Right lobe of liver (tissue), 6 donors: ENCODE measurements around the gene BAG2. TPM values are rescaled to one million over a fixed set of nuclear protein-coding genes. Genes with fewer than 3 reads are reported as not detected.

Source experiments
- ATAC-seq, 4 donors: fragments of 200-7000 bp; cut with Tn5 transposase; one replicate each; pipeline ENCODE4 v1.9.1; 2020; ENCODE audit warnings: mild to moderate bottlenecking in 4 of 4, moderate library complexity in 4 of 4
- DNase-seq, 3 donors: peaks; one replicate each; pipeline ENCODE4 v3.0.0-alpha.2; 2020
- H3K27ac ChIP-seq, 3 donors: fragments of 200-600 bp; one replicate each; pipeline ENCODE4 v1.8.0; 2022
- H3K27me3 ChIP-seq, 2 donors: fragments of 200-600 bp; one replicate each; pipeline ENCODE4 v1.8.0; 2022
- H3K36me3 ChIP-seq, 4 donors: fragments of 200-600 bp; sonication (generic) in 1 of 4; one replicate each; pipeline versions ENCODE4 v1.5.1 to v1.8.0; 2017 to 2022; ENCODE audit warnings: control low read depth in 1 of 4
- H3K4me1 ChIP-seq, 4 donors: fragments of 200-600 bp; sonication (generic) in 1 of 4; one replicate each; pipeline versions ENCODE4 v1.5.1 to v1.8.0; 2017 to 2022; ENCODE audit warnings: control low read depth in 1 of 4
- H3K4me3 ChIP-seq, 3 donors: fragments of 200-600 bp; one replicate each; pipeline ENCODE4 v1.8.0; 2022
- H3K9me3 ChIP-seq, 4 donors: fragments of 200-600 bp; sonication (generic) in 1 of 4; one replicate each; pipeline versions ENCODE4 v1.5.1 to v1.8.0; 2017 to 2022; ENCODE audit warnings: control low read depth in 1 of 4
- POLR2A ChIP-seq: fragments of 450-650 bp; IDR thresholded peaks from one replicate; pipeline ENCODE4 v1.6.1; 2017; ENCODE audit warnings: antibody characterized with exemption, mild to moderate bottlenecking
- WGBS: methylation state at CpG from one replicate; pipeline ENCODE4 v1.1.6; 2018; ENCODE audit warnings: low coverage, low lambda C conversion rate; ENCODE audit not compliant: insufficient coverage; ENCODE audit errors: missing lambda C conversion rate; 5-methylcytosine and 5-hydroxymethylcytosine counted together
- intact Hi-C, 2 donors: fragments of 100-400 bp; cut with DNase I; formaldehyde crosslinking; loops; one replicate each; pipeline versions ENCODE4 v1.11.2 to v1.14.1; 2022
- total RNA-seq, 6 experiments: library from RNA; depleted of rRNA in 2 of 6; stranded (reverse); fragments of >200 nt in 2 of 6; fragmentation: NEBNext Ultra II Directional in 3 of 6; extraction: Animal tissue kit (Norgen Biotek cat#: 25700) in 3 of 6; gene quantifications; one replicate each; pipeline versions ENCODE4 v1.1.0 to v1.2.4, GENCODE V29; 2016 to 2023
- TF ChIP-seq, protein P1 (sequence below), 4 donors: fragments of 200-600 bp in 3 of 4; fragments of 450-650 bp in 1 of 4; IDR thresholded peaks; one replicate each; pipeline versions ENCODE4 v1.5.1 to v1.8.0; 2016 to 2022; ENCODE audit warnings: antibody characterized with exemption in 4 of 4, mild to moderate bottlenecking in 2 of 4
- donor health status: DM: no; HTN: yes; CAD: no.
- donor health status: DM: no; HTN: no; CAD: no.
- donor health status: DM: no; HTN: no; CAD: no.
- donor health status: DM: no; HTN: yes; CAD: no.
- donor health status: DM: no; HTN: yes; CAD: no.

BAG2 gene
- total RNA-seq, 6 experiments from 2014 or later = 2.8 to 6.2 (median 4.3) TPM

DNA sequence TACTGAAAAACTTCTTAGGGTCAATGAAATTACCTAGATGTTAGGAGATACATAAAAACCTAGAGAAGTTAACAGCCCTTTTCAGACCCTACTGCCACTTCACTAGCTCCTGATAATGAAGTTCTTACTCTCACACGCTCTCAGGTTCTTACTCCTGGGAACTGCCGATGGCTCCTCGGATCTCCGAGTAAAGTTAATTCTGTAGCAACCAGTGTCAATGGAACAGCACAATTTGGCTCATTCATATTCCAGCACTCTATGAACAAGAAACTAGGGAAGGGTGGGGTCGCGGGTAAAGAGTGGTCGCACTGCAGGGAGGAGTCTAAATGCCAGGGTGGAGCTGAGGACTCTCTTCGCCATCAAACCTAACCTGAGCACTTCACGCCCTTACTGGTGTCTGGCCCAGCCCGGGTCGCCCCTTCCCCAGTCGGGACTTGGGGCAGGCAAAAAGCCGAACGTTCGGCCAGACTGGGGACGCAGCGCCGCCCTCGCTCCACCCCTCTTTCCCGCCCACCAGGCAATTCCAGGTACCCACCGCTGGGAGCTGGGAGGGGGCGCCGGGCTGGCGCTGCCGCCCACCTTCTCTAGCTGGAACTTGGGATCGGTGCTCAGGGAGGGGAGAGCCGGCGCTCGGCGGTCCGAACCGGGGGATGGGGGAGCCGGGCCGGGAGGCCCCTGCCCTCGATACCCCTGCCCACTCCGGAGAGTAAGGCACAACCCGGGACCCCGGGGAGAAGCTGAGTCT lies 49.2 kb downstream of the BAG2 start:
- H3K27ac ChIP-seq = peak overlapping the region; percentile 51 to 67 (median 58)
- H3K9me3 ChIP-seq = no peaks in the 10 kb centered on the region
- H3K36me3 ChIP-seq = no peaks in the 10 kb centered on the region
- TF ChIP-seq POLR2A = no peak
- TF ChIP-seq, protein P1, sequence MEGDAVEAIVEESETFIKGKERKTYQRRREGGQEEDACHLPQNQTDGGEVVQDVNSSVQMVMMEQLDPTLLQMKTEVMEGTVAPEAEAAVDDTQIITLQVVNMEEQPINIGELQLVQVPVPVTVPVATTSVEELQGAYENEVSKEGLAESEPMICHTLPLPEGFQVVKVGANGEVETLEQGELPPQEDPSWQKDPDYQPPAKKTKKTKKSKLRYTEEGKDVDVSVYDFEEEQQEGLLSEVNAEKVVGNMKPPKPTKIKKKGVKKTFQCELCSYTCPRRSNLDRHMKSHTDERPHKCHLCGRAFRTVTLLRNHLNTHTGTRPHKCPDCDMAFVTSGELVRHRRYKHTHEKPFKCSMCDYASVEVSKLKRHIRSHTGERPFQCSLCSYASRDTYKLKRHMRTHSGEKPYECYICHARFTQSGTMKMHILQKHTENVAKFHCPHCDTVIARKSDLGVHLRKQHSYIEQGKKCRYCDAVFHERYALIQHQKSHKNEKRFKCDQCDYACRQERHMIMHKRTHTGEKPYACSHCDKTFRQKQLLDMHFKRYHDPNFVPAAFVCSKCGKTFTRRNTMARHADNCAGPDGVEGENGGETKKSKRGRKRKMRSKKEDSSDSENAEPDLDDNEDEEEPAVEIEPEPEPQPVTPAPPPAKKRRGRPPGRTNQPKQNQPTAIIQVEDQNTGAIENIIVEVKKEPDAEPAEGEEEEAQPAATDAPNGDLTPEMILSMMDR (IDR thresholded peaks at IDR 0.05) = peak; percentile 12 to 44 (median 32)
- peak overlapping the region; percentile 88 to 97 (median 95) for H3K4me3 ChIP-seq
- intact Hi-C loops = no loop called here
- ATAC-seq (peak; percentile 83 to 88 (median 86)), DNase-seq (peak; percentile 65 to 82 (median 69))
- H3K27me3 ChIP-seq = no peaks in the 10 kb centered on the region
- peaks cover 0 to 3% (median 0%) of the 10 kb centered on the region in 4 donors for H3K4me1 ChIP-seq
- WGBS = 0% methylated on average over 8 of the region's 38 CpGs

DNA sequence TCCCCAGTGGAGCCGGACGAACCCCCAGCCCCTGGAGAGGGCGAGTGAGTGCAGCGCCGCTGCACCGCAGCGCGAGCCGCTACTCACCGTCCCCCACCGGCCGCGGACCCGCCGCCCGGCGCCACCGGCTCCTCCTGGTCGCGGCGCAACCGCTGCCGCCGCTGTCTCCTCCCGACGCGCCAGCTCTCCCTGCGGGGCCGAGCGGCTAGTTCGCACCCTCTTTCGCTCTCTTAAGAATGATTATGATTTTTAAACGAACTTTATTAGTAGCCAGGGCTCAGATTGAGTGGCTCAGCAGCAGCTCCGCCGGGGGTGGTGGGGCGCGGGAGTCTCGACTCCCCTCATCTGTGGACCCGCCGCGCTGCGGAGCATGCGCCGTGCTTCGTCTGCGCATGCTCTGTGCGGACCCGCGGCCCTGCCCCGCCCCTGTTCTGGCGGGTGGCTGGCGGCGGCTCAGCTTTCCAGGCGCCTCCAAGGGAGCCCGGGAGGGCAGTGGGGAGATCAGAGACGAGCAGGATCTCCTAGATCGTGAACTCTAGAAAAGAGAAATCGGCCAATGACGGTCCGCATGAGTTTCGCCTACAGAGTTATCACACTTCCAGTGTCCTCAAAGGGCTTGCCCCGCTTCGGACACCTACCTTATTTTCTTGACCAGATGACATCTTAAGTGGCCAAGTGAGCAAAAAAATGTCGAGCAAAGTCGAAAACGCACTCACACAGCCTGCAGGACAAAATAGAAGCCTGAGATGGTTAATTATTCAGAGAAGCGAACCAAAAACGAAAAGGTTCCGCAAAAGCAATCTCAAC lies 50.0 kb downstream of the BAG2 start, which contains the start of gene RAB23:
RAB23 (minus strand) TSS at position 372 of the 807 bp plus-strand sequence. CDS start 11,927 bp downstream, outside the sequence.
- Histone ChIP-seq H3K4me3 (peak within 1 kb of the TSS; percentile 88 to 97 (median 95)), H3K4me1 (peaks cover 0 to 3% (median 0%) of the 10 kb centered on the region in 4 donors), H3K27ac (peak within 1 kb of the TSS; percentile 51 to 67 (median 58)), H3K9me3 (no peaks in the 10 kb centered on the region), H3K36me3 (no peaks in the 10 kb centered on the region), H3K27me3 (no peaks in the 10 kb centered on the region)
- peak; percentile 45 for TF ChIP-seq POLR2A
- TF ChIP-seq, protein P1 (IDR thresholded peaks at IDR 0.05) = peak in 1 of 4 donors; percentile 10
- DNase-seq (peak; percentile 88 to 89 (median 88)), ATAC-seq (peak; percentile 94 to 97 (median 96))
- 1% methylated on average over 19 of the region's 69 CpGs for WGBS
- intact Hi-C loops = no loop called here

- DNase-seq (no peak), ATAC-seq (no peak)
- Histone ChIP-seq H3K9me3 (no peaks in the 10 kb centered on the region), H3K27ac (no peak overlapping the region), H3K36me3 (no peaks in the 10 kb centered on the region), H3K27me3 (no peaks in the 10 kb centered on the region), H3K4me3 (peak overlapping the region; percentile 88 to 97 (median 95)), H3K4me1 (peaks cover 0 to 3% (median 0%) of the 10 kb centered on the region in 4 donors)
- WGBS = 6% methylated on average over 5 of the region's 5 CpGs
- TF ChIP-seq, protein P1 (IDR thresholded peaks at IDR 0.05) = no peak
- no peak for TF ChIP-seq POLR2A
- intact Hi-C loops = no loop called here
Observed at GRCh38 chr6:57222743-57223077, 50.6 kb downstream of the BAG2 start.

GRCh38 chr6:57224769-57225515 lies 52.8 kb downstream of the BAG2 start:
- H3K27ac ChIP-seq = no peak overlapping the region
- no peak for TF ChIP-seq POLR2A
- TF ChIP-seq, protein P1 (IDR thresholded peaks at IDR 0.05) = no peak
- WGBS = 47% methylated on average over 1 of the region's 1 CpG
- DNase-seq = no peak
- peaks cover 0 to 3% (median 0%) of the 10 kb centered on the region in 4 donors for H3K4me1 ChIP-seq
- no peak overlapping the region for H3K4me3 ChIP-seq
- no peaks in the 10 kb centered on the region for H3K9me3 ChIP-seq
- H3K27me3 ChIP-seq = no peaks in the 10 kb centered on the region
- no peaks in the 10 kb centered on the region for H3K36me3 ChIP-seq
- ATAC-seq = no peak
- intact Hi-C loops = no loop called here
